Stomach (tissue), 9 donors: ENCODE measurements around the gene CLDN18. TPM values are rescaled to one million over a fixed set of nuclear protein-coding genes. Genes with fewer than 3 reads are reported as not detected.

ENCODE experiments used
- DNase-seq, 2 donors: peaks; one replicate each; pipeline versions ENCODE4 v3.0.0 to v3.0.0-alpha.2; 2013 to 2019
- H3K27ac ChIP-seq, 5 donors: fragments of 200-600 bp in 4 of 5; sonication (generic) in 4 of 5; one replicate each; pipeline ENCODE4 v1.5.1; 2013 to 2019; ENCODE audit warnings: mild to moderate bottlenecking in 1 of 5, moderate library complexity in 1 of 5
- H3K27me3 ChIP-seq, 3 donors: fragments of 200-600 bp; sonication (generic); one replicate each; pipeline ENCODE4 v1.5.1; 2017 to 2019; ENCODE audit warnings: mixed run types in 1 of 3
- H3K36me3 ChIP-seq, 4 donors: fragments of 200-600 bp; sonication (generic); 1 replicate in 3 of 4; 2 replicates in 1 of 4; pipeline ENCODE4 v1.5.1; 2016 to 2019
- H3K4me1 ChIP-seq, 4 donors: fragments of 200-600 bp; sonication (generic); one replicate each; pipeline ENCODE4 v1.5.1; 2016 to 2019
- H3K4me3 ChIP-seq, 4 donors: fragments of 200-600 bp; sonication (generic) in 3 of 4; one replicate each; pipeline ENCODE4 v1.5.1; 2016 to 2019; ENCODE audit warnings: mild to moderate bottlenecking in 1 of 4
- H3K9me3 ChIP-seq, 4 donors: fragments of 200-600 bp; sonication (generic); one replicate each; pipeline ENCODE4 v1.5.1; 2016 to 2019
- EP300 ChIP-seq: sonication (generic); formaldehyde crosslinking; IDR thresholded peaks from one replicate; pipeline ENCODE4 v1.6.1; 2017; ENCODE audit warnings: antibody characterized with exemption
- POLR2A ChIP-seq, 4 donors: fragments of 450-650 bp; IDR thresholded peaks; one replicate each; pipeline ENCODE4 v1.6.1; 2016; ENCODE audit warnings: antibody characterized with exemption in 4 of 4, control low read depth in 2 of 4, mild to moderate bottlenecking in 1 of 4, moderate library complexity in 1 of 4
- POLR2AphosphoS5 ChIP-seq, 3 donors: sonication (generic); formaldehyde crosslinking; IDR thresholded peaks; one replicate each; pipeline ENCODE4 v1.6.1; 2016; ENCODE audit warnings: antibody characterized with exemption in 3 of 3
- intact Hi-C: fragments of 100-400 bp; cut with DNase I; formaldehyde crosslinking; loops from one replicate; pipeline ENCODE4 v1.15.1; 2023; ENCODE audit warnings: low total_unique reads
- polyA plus RNA-seq, 3 donors: library from polyadenylated mRNA; stranded (reverse); fragments of 200-250 nt; gene quantifications; one replicate each; pipeline ENCODE4 v1.2.3, GENCODE V29; 2013
- total RNA-seq, 5 donors: library from RNA; depleted of rRNA; stranded (reverse); fragments of >200 nt; gene quantifications; one replicate each; pipeline versions ENCODE4 v1.1.0 to v1.2.3, GENCODE V29; 2014 to 2016
- TF ChIP-seq, protein P1 (sequence below), 7 experiments: fragments of 450-650 bp in 4 of 7; fragments of 200-600 bp in 3 of 7; sonication (generic) in 3 of 7; IDR thresholded peaks; one replicate each; pipeline ENCODE4 v1.5.1; 2016 to 2019; ENCODE audit warnings: antibody characterized with exemption in 7 of 7, control low read depth in 2 of 7, mild to moderate bottlenecking in 1 of 7
- donor health status: healthy with polysubstance abuse.
- donor health status: Bipolar disorder and iron deficiency.
- donor health status: healthy.

CLDN18 gene
- total and polyA plus RNA-seq, 8 donors, result 1.4 to 1,096 (median 186) TPM

DNA sequence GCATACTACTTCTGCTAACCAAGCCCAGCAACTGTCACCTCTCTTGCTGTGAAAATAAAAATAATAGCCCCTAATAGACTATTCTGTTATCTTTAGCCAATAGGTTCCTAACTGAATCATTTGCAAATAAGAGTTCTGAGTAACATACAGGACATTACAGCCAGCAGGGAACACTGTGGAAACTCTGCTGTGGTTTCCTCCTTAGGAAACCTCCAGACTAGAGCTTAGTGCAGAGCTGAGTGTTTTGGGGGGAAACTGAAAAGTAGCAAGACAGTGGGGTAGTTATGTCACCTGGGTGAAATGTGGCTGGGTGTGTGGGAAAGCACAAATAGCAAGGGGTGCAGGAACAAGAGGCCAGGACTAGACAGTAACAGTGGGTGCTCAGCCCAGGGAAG is 73.0 kb downstream of the CLDN18 start:
- Histone ChIP-seq H3K4me3 (no peak overlapping the region), H3K27ac (peak overlapping the region in 3 of 5 donors; percentile 24 to 68 (median 57)), H3K4me1 (peaks cover 0 to 29% (median 16%) of the 10 kb centered on the region in 4 donors), H3K9me3 (no peaks in the 10 kb centered on the region), H3K36me3 (peaks cover 0 to 83% (median 66%) of the 10 kb centered on the region in 4 donors), H3K27me3 (no peaks in the 10 kb centered on the region)
- DNase-seq, result no peak
- no peak for TF ChIP-seq POLR2AphosphoS5 (IDR thresholded peaks at IDR 0.05)
- no peak for TF ChIP-seq POLR2A (IDR thresholded peaks at IDR 0.05)
- no peak for TF ChIP-seq EP300
- TF ChIP-seq, protein P1, sequence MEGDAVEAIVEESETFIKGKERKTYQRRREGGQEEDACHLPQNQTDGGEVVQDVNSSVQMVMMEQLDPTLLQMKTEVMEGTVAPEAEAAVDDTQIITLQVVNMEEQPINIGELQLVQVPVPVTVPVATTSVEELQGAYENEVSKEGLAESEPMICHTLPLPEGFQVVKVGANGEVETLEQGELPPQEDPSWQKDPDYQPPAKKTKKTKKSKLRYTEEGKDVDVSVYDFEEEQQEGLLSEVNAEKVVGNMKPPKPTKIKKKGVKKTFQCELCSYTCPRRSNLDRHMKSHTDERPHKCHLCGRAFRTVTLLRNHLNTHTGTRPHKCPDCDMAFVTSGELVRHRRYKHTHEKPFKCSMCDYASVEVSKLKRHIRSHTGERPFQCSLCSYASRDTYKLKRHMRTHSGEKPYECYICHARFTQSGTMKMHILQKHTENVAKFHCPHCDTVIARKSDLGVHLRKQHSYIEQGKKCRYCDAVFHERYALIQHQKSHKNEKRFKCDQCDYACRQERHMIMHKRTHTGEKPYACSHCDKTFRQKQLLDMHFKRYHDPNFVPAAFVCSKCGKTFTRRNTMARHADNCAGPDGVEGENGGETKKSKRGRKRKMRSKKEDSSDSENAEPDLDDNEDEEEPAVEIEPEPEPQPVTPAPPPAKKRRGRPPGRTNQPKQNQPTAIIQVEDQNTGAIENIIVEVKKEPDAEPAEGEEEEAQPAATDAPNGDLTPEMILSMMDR (IDR thresholded peaks at IDR 0.05), result no peak
- intact Hi-C loops, result no loop called here

Other genes starting within 250 kb of the CLDN18 start
- not detected for gene SOX14, start 245.8 kb upstream of the CLDN18 start, total RNA-seq
- gene SOX14, start 245.8 kb upstream of the CLDN18 start, polyA plus RNA-seq, result not detected
- gene DZIP1L, start 105.4 kb downstream of the CLDN18 start, total RNA-seq, result 10 to 100 TPM in 3 of 5 donors, 1 to 10 TPM in 1, under 1 TPM in 1; 0.29 to 41.9 (median 16.1) TPM
- gene DZIP1L, start 105.4 kb downstream of the CLDN18 start, polyA plus RNA-seq, result 1 to 10 TPM in 2 of 3 donors, under 1 TPM in 1; 0.61 to 3.1 (median 2.7) TPM
- 10 to 100 TPM in 3 of 5 donors, 1 to 10 TPM in 1, not detected in 1; 5.4 to 19.8 (median 15.7) TPM for gene A4GNT, start 122.2 kb downstream of the CLDN18 start, total RNA-seq
- 1 to 10 TPM in 1 of 3 donors, under 1 TPM in 2; 0.62 to 7.2 (median 0.76) TPM for gene A4GNT, start 122.2 kb downstream of the CLDN18 start, polyA plus RNA-seq
- 10 to 100 TPM in 4 of 5 donors, 1 to 10 TPM in 1; 4.7 to 50.9 (median 14.8) TPM for gene DBR1, start 164.8 kb downstream of the CLDN18 start, total RNA-seq
- gene DBR1, start 164.8 kb downstream of the CLDN18 start, polyA plus RNA-seq, result 1 to 10 TPM; 7.7 to 8.1 (median 7.8) TPM
- 100 to 1,000 TPM in 1 of 5 donors, 10 to 100 TPM in 4; 24.3 to 125 (median 57.2) TPM for gene ARMC8, start 177.1 kb downstream of the CLDN18 start, total RNA-seq
- gene ARMC8, start 177.1 kb downstream of the CLDN18 start, polyA plus RNA-seq, result 10 to 100 TPM; 11.7 to 16.6 (median 15.9) TPM